ENCODE measurements around the gene TSPAN32. TPM values are rescaled to one million over a fixed set of nuclear protein-coding genes. Genes with fewer than 3 reads are reported as not detected.
"Not testable (repeated sequence)": the region's sequence is repeated elsewhere in the genome, so short reads cannot be mapped to it uniquely, and the experiment has no call there.

The TSPAN32 gene
- total RNA-seq, 3 donors from 2014 or later (not counting 1 experiment from before 2014, with no cell fraction given), result 268 to 327 (median 299) TPM

GRCh38 chr11:2363577-2364370, 62.0 kb downstream of the TSPAN32 start:
- no peak overlapping the region for H3K4me3 ChIP-seq (ENCODE audit: low read length)
- H3K9me3 ChIP-seq (ENCODE audit: control insufficient read depth, insufficient read depth, low read length), result no peaks in the 10 kb centered on the region

GRCh38 chr11:2364386-2364785, 62.6 kb downstream of the TSPAN32 start:
- 93% methylated on average over 12 of the region's 12 CpGs for WGBS (ENCODE audit: insufficient coverage)
- H3K36me3 ChIP-seq (ENCODE audit: control insufficient read depth, insufficient read depth, low read length); H3K36me3 Mint-ChIP-seq; DNase-seq; H3K4me1 ChIP-seq (ENCODE audit: control insufficient read depth, insufficient read depth, low read length); H3K4me3 ChIP-seq (ENCODE audit: low read length); H3K4me1 Mint-ChIP-seq; H3K27me3 ChIP-seq (ENCODE audit: control insufficient read depth, insufficient read depth, low read length); ATAC-seq; H3K27ac Mint-ChIP-seq; H3K27ac ChIP-seq (ENCODE audit: low read length); H3K9me3 Mint-ChIP-seq; H3K9me3 ChIP-seq (ENCODE audit: control insufficient read depth, insufficient read depth, low read length); intact Hi-C loops (cut with micrococcal nuclease): not testable (repeated sequence)
- peak overlapping the region; percentile 47 for H3K4me3 Mint-ChIP-seq
- H3K27me3 Mint-ChIP-seq (ENCODE audit: low read depth in 2 of 2), result peaks cover 0 to 11% of the 10 kb centered on the region in 2 donors

More at GRCh38 chr11:2363577-2364370, 62.0 kb downstream of the TSPAN32 start:
- intact Hi-C loops (cut with micrococcal nuclease), result no loop called here
- H3K4me3 Mint-ChIP-seq, result no peak overlapping the region
- DNase-seq, result no peak
- H3K36me3 ChIP-seq (ENCODE audit: control insufficient read depth, insufficient read depth, low read length), result no peaks in the 10 kb centered on the region
- TF ChIP-seq CTCF (IDR thresholded peaks at IDR 0.05), result no peak
- no peaks in the 10 kb centered on the region for H3K27me3 ChIP-seq (ENCODE audit: control insufficient read depth, insufficient read depth, low read length)
- H3K9me3 Mint-ChIP-seq, result no peaks in the 10 kb centered on the region
- H3K27me3 Mint-ChIP-seq (ENCODE audit: low read depth in 2 of 2), result peaks cover 0 to 11% of the 10 kb centered on the region in 2 donors
- no peaks in the 10 kb centered on the region for H3K4me1 ChIP-seq (ENCODE audit: control insufficient read depth, insufficient read depth, low read length)
- no peak for ATAC-seq
- 90% methylated on average over 15 of the region's 15 CpGs for WGBS (ENCODE audit: insufficient coverage)
- peaks cover 0 to 4% of the 10 kb centered on the region in 2 donors for H3K4me1 Mint-ChIP-seq
- no peak overlapping the region for H3K27ac ChIP-seq (ENCODE audit: low read length)
- H3K36me3 Mint-ChIP-seq, result no peaks in the 10 kb centered on the region
- no peak overlapping the region for H3K27ac Mint-ChIP-seq

GRCh38 chr11:2365571-2366210, 63.9 kb downstream of the TSPAN32 start:
- H3K27ac Mint-ChIP-seq, result no peak overlapping the region
- TF ChIP-seq CTCF (IDR thresholded peaks at IDR 0.05), result no peak
- intact Hi-C loops (cut with micrococcal nuclease), result no loop called here
- no peaks in the 10 kb centered on the region for H3K36me3 Mint-ChIP-seq
- DNase-seq (no peak), ATAC-seq (no peak)
- Histone ChIP-seq H3K36me3 (ENCODE audit: control insufficient read depth, insufficient read depth, low read length) (no peaks in the 10 kb centered on the region), H3K27ac (ENCODE audit: low read length) (no peak overlapping the region), H3K27me3 (ENCODE audit: control insufficient read depth, insufficient read depth, low read length) (no peaks in the 10 kb centered on the region), H3K4me3 (ENCODE audit: low read length) (no peak overlapping the region), H3K4me1 (ENCODE audit: control insufficient read depth, insufficient read depth, low read length) (no peaks in the 10 kb centered on the region), H3K9me3 (ENCODE audit: control insufficient read depth, insufficient read depth, low read length) (no peaks in the 10 kb centered on the region)
- no peak overlapping the region for H3K4me3 Mint-ChIP-seq
- H3K27me3 Mint-ChIP-seq (ENCODE audit: low read depth in 2 of 2), result peaks cover 0 to 13% of the 10 kb centered on the region in 2 donors
- H3K9me3 Mint-ChIP-seq, result no peaks in the 10 kb centered on the region
- H3K4me1 Mint-ChIP-seq, result peaks cover 0 to 4% of the 10 kb centered on the region in 2 donors
- WGBS (ENCODE audit: insufficient coverage), result 91% methylated on average over 16 of the region's 16 CpGs

GRCh38 chr11:2366276-2366675, 64.5 kb downstream of the TSPAN32 start:
- WGBS (ENCODE audit: insufficient coverage), result 47% methylated on average over 11 of the region's 11 CpGs
- intact Hi-C loops (cut with micrococcal nuclease), result no loop called here
- Histone ChIP-seq H3K9me3 (ENCODE audit: control insufficient read depth, insufficient read depth, low read length) (no peaks in the 10 kb centered on the region), H3K27me3 (ENCODE audit: control insufficient read depth, insufficient read depth, low read length) (no peaks in the 10 kb centered on the region), H3K36me3 (ENCODE audit: control insufficient read depth, insufficient read depth, low read length) (no peaks in the 10 kb centered on the region), H3K4me1 (ENCODE audit: control insufficient read depth, insufficient read depth, low read length) (no peaks in the 10 kb centered on the region), H3K4me3 (ENCODE audit: low read length) (no peak overlapping the region), H3K27ac (ENCODE audit: low read length) (no peak overlapping the region)
- H3K4me3 Mint-ChIP-seq, result no peak overlapping the region
- no peak for TF ChIP-seq CTCF (IDR thresholded peaks at IDR 0.05)
- H3K9me3 Mint-ChIP-seq, result no peaks in the 10 kb centered on the region
- ATAC-seq, result no peak
- peaks cover 0 to 13% of the 10 kb centered on the region in 2 donors for H3K27me3 Mint-ChIP-seq (ENCODE audit: low read depth in 2 of 2)
- peaks cover 0 to 4% of the 10 kb centered on the region in 2 donors for H3K4me1 Mint-ChIP-seq
- H3K27ac Mint-ChIP-seq, result no peak overlapping the region
- no peaks in the 10 kb centered on the region for H3K36me3 Mint-ChIP-seq
- DNase-seq, result no peak
